Endothelial cell of umbilical vein (primary cell): ENCODE data around the gene SPRYD4. TPM values are rescaled to one million over a fixed set of nuclear protein-coding genes. Genes with fewer than 3 reads are reported as not detected.

Experiments
- BruUV-seq: library from RNA; stranded (reverse); fragments of 400-500 nt; replicated peaks from 2 replicates; lab custom pipeline; 2021; lab: Mats Ljungman, UMichigan
- CTCF ChIA-PET: fragments of 300-600, 350-600 bp; sonication (Branson Sonifier 250); formaldehyde crosslinking; loops from one replicate; lab custom pipeline; 2021; ENCODE audit warnings: antibody characterized with exemption, inconsistent platforms; lab: Charles Lee
- POLR2A ChIA-PET: fragments of 300-600, 350-600 bp; sonication (Branson Sonifier 250); formaldehyde crosslinking; loops from one replicate; lab custom pipeline; 2021; ENCODE audit warnings: antibody characterized with exemption, inconsistent platforms; lab: Charles Lee
- DNase-seq: peaks from one replicate; pipeline ENCODE4 v3.0.0-alpha.2; 2011; ENCODE audit warnings: low read depth, low spot score
- FAIRE-seq: peaks from 2 replicates; lab custom pipeline; 2011; peaks lifted over from hg19 to GRCh38; lab: Jason Lieb, UNC
- H2AFZ ChIP-seq: 2 replicates; pipeline ENCODE4 v1.6.0; 2012; ENCODE audit warnings: low read depth, low read length, control low read depth, inconsistent platforms
- H3K27ac ChIP-seq: 2 replicates; pipeline ENCODE4 v1.5.1; 2011; ENCODE audit warnings: low read depth, mild to moderate bottlenecking, control low read depth, low read length, moderate library complexity; ENCODE audit not compliant: insufficient read depth
- H3K27me3 ChIP-seq, 2 experiments: 2 replicates each; pipeline versions ENCODE4 v1.6.0 to v1.6.1; 2011; ENCODE audit warnings: low read length in 2 of 2, mixed read lengths in 1 of 2; ENCODE audit not compliant: control insufficient read depth in 2 of 2, insufficient read depth in 2 of 2
- H3K36me3 ChIP-seq, 2 experiments: 2 replicates in 1 of 2; 3 replicates in 1 of 2; pipeline ENCODE4 v1.5.1; 2011; ENCODE audit warnings: low read length in 2 of 2, mild to moderate bottlenecking in 1 of 2, moderate library complexity in 1 of 2; ENCODE audit not compliant: control insufficient read depth in 2 of 2, insufficient read depth in 2 of 2; ENCODE audit errors: extremely low read depth in 1 of 2
- H3K4me1 ChIP-seq: 3 replicates; pipeline ENCODE4 v1.5.1; 2011; ENCODE audit warnings: mild to moderate bottlenecking, low read length; ENCODE audit not compliant: control insufficient read depth, insufficient read depth; ENCODE audit errors: extremely low read depth
- H3K4me2 ChIP-seq: 2 replicates; pipeline ENCODE4 v1.6.1; 2011; ENCODE audit warnings: low read length, control low read depth, mixed read lengths; ENCODE audit not compliant: insufficient read depth
- H3K4me3 ChIP-seq, 3 experiments: fragments of 200-600 bp in 1 of 3; sonication (generic), shearing (Covaris generic) in 1 of 3; replicated peaks in 1 of 3; 2 replicates each; pipeline ENCODE4 v1.5.1; 2011 to 2016; ENCODE audit warnings: control low read depth in 3 of 3, low read length in 3 of 3, mild to moderate bottlenecking in 2 of 3, inconsistent platforms in 1 of 3, low read depth in 1 of 3, moderate library complexity in 1 of 3; ENCODE audit not compliant: insufficient read depth in 1 of 3
- H3K79me2 ChIP-seq: 2 replicates; pipeline ENCODE4 v1.6.0; 2012; ENCODE audit warnings: low read length, inconsistent platforms; ENCODE audit not compliant: control insufficient read depth, insufficient read depth
- H3K9ac ChIP-seq: replicated peaks from 2 replicates; pipeline ENCODE3; 2011; ENCODE audit warnings: low read length, control low read depth; ENCODE audit not compliant: insufficient read depth; ENCODE audit errors: extremely low read depth
- H3K9me1 ChIP-seq: replicated peaks from 3 replicates; pipeline ENCODE4 v1.6.0; 2011; ENCODE audit warnings: mild to moderate bottlenecking, low read length; ENCODE audit not compliant: control insufficient read depth, insufficient read depth; ENCODE audit errors: extremely low read depth
- H3K9me3 ChIP-seq: replicated peaks from 2 replicates; pipeline ENCODE4 v1.5.1; 2012; ENCODE audit warnings: low read length, inconsistent platforms; ENCODE audit not compliant: control insufficient read depth, insufficient read depth
- H4K20me1 ChIP-seq: replicated peaks from 2 replicates; pipeline ENCODE3; 2011; ENCODE audit warnings: mild to moderate bottlenecking, low read length; ENCODE audit not compliant: control insufficient read depth, insufficient read depth; ENCODE audit errors: extremely low read depth
- CTCF ChIP-seq, 2 donors: IDR thresholded peaks; 1 replicate in 1 of 2; 2 replicates in 1 of 2; pipeline ENCODE4 v1.5.1; 2011; ENCODE audit warnings: low read length in 2 of 2, mild to moderate bottlenecking in 2 of 2, moderate library complexity in 2 of 2, control low read depth in 1 of 2, inconsistent platforms in 1 of 2, low read depth in 1 of 2; ENCODE audit not compliant: insufficient read depth in 1 of 2; ENCODE audit errors: extremely low read depth in 1 of 2
- FOS ChIP-seq: IDR thresholded peaks from 2 replicates; pipeline ENCODE4 v1.6.1; 2011; ENCODE audit warnings: mild to moderate bottlenecking, low read length, moderate library complexity, borderline replicate concordance; ENCODE audit not compliant: insufficient read depth
- JUN ChIP-seq: IDR thresholded peaks from 2 replicates; pipeline ENCODE4 v1.6.1; 2011; ENCODE audit warnings: borderline replicate concordance, low read depth; ENCODE audit not compliant: insufficient read length, insufficient read depth
- MAX ChIP-seq: IDR thresholded peaks from 2 replicates; pipeline ENCODE4 v1.6.1; 2011; ENCODE audit not compliant: insufficient read depth, insufficient read length
- MYC ChIP-seq: IDR thresholded peaks from one replicate; pipeline ENCODE4 v1.6.1; 2011; ENCODE audit warnings: mild to moderate bottlenecking, low read depth, low read length
- POLR2AphosphoS5 ChIP-seq: IDR thresholded peaks from 2 replicates; pipeline ENCODE4 v1.6.1; 2012; ENCODE audit warnings: low read depth, mild to moderate bottlenecking, control low read depth, low read length, moderate library complexity; ENCODE audit not compliant: insufficient read depth
- dilution Hi-C: fragments of 300-500 bp; cut with MboI; formaldehyde crosslinking; loops from one replicate; pipeline ENCODE4 v1.15.0; 2019; ENCODE audit warnings: low sequenced_read_pairs; ENCODE audit not compliant: extremely low pct_ligation_motif_present
- intact Hi-C: fragments of 100-400 bp; cut with micrococcal nuclease; formaldehyde crosslinking; loops from one replicate; pipeline ENCODE4 v1.10.0; 2022
- polyA plus RNA-seq, 4 experiments: library from polyadenylated mRNA; depleted of rRNA in 3 of 4; stranded (reverse) in 3 of 4; unstranded in 1 of 4; fragments of >200 nt; gene quantifications; 2 replicates each; pipeline versions ENCODE4 v1.2.1 to v1.2.3, GENCODE V29; 2011 to 2012; ENCODE audit warnings: missing spikeins in 1 of 4
- total RNA-seq: library from RNA; stranded (reverse); gene quantifications from 2 replicates; pipeline ENCODE4 v1.2.3, GENCODE V29; 2021

The SPRYD4 gene
- total and polyA plus RNA-seq, 2 donors (not counting 3 experiments of a cell fraction or from before 2014, with no cell fraction given), result 3.4 to 4.0 TPM

- H3K36me3 ChIP-seq, result peaks cover 0 to 2% of the 10 kb centered on the region in 2 experiments
- dilution Hi-C loops (no loop called here), intact Hi-C loops (no loop called here)
- BruUV-seq, result no TSS peak
- no peak overlapping the region for H3K4me2 ChIP-seq
- no peaks in the 10 kb centered on the region for H3K9me1 ChIP-seq
- ChIA-PET POLR2A (interaction anchor here (0.5 kb wide), 1 partner anchor 24 kb away, joined by 4 read pairs; no protein-coding TSS in a partner anchor), CTCF (no interaction called here)
- FAIRE-seq, result no peak
- H3K27ac ChIP-seq, result no peak overlapping the region
- no peak overlapping the region for H3K4me3 ChIP-seq
- no peaks in the 10 kb centered on the region for H3K4me1 ChIP-seq
- H3K27me3 ChIP-seq, result no peaks in the 10 kb centered on the region
- no peaks in the 10 kb centered on the region for H4K20me1 ChIP-seq
- H3K79me2 ChIP-seq, result peaks cover 3% of the 10 kb centered on the region
- no peaks in the 10 kb centered on the region for H3K9me3 ChIP-seq
- TF ChIP-seq MAX, result no peak
- TF ChIP-seq JUN, result no peak
- no peak for TF ChIP-seq MYC
- TF ChIP-seq POLR2AphosphoS5, result no peak
- TF ChIP-seq FOS, result no peak
- TF ChIP-seq CTCF (IDR thresholded peaks at IDR 0.05; ENCODE audit: extremely low read depth in 1 of 2, insufficient read depth in 1 of 2, low read depth in 1 of 2, low read length in 2 of 2), result no peak
- H3K9ac ChIP-seq, result no peak overlapping the region
- H2AFZ ChIP-seq, result no peak overlapping the region
- no peak for DNase-seq
These were observed 36.5 kb upstream of the SPRYD4 start for GRCh38 chr12:56431850-56432249.
